Mesangial cell (primary cell): ENCODE measurements around the gene XIST. TPM values are rescaled to one million over a fixed set of nuclear protein-coding genes. Genes with fewer than 3 reads are reported as not detected.

Experiments
- total RNA-seq: library from RNA; depleted of rRNA; stranded (reverse); fragments of >200 nt; gene quantifications from 2 replicates; pipeline ENCODE4 v1.2.3, GENCODE V29; 2015

XIST gene
- 26.9 and 37.3 TPM in 2 replicates for total RNA-seq

DNA sequence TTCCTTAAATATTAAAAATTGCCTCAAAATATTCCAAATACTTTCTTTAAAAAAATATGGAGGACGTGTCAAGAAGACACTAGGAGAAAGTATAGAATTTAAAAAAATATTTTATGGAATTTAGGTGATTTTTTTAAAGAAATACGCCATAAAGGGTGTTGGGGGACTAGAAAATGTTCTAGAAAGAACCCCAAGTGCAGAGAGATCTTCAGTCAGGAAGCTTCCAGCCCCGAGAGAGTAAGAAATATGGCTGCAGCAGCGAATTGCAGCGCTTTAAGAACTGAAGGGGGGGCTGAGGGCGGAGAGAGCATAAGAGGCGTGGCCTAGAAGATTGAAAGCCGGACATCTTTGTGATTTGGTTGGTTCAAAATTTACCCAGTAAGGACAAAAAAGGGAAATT is at the start of gene XIST:
TSS of gene XIST (minus strand) at position 248 of the 400 bp plus-strand sequence.

